ENCODE measurements around the gene HTR3A. TPM values are rescaled to one million over a fixed set of nuclear protein-coding genes. Genes with fewer than 3 reads are reported as not detected.

Gene HTR3A
- total RNA-seq, 1 experiment from 2014 or later = not detected

DNA sequence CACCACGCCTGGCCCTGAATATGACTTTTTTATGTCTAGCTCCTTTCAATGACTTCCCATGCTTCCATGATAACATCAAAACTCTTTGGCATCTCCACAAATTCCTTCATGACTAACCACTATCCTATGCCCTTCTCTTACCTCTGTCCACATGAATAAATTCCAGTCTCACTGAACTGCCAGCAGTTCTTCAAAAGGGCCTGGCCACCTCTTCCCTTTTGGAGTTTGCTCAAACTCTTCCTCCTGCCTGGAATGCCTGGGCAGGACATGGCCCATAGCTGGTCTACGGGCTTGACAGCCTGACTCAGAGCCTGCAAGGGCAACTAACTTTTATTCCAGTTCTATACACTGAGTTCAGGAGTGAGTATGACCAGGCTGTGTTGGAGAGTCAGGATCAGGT lies 42.8 kb downstream of the HTR3A start:
- no peak for DNase-seq (ENCODE audit: low spot score)

DNA sequence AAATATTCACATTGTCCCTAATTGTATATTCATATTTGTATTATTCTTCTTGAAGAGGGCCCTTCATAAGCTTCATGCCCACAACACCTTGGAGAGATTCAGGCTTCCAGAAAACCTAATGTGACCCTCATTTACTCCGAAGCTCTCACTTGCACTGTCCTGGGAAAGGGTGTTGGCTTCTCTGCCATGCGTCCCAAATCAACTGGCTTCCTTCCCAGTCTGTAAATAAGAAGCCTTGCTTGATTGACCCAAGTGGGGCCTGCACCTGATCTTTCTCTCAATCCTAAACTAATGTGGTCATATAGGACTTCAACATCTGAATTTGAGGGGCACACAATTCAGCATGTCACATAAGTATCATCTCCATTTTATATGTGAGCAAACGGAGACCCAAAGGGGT lies 44.1 kb downstream of the HTR3A start:
- no peak for DNase-seq (ENCODE audit: low spot score)

DNA sequence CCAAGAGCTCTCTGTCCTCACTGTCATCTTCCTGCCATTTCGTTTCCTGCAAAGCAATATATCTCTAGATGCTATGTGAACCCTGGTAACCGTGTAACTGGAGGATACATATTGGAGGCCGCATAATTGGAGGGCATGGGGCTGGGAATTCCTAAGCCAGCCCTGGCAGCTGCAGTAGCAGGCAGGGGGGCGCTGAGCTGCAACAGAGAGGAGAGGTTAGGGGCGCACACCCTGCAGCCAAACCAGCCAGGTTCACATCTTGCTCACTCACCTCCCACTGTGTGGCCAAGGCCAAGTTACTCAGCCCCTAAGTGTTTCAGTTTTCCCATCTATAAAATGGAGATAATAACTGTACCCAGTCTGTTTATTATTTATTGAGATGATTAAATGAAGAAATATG lies 44.7 kb downstream of the HTR3A start:
- DNase-seq (ENCODE audit: low spot score) = no peak

DNA sequence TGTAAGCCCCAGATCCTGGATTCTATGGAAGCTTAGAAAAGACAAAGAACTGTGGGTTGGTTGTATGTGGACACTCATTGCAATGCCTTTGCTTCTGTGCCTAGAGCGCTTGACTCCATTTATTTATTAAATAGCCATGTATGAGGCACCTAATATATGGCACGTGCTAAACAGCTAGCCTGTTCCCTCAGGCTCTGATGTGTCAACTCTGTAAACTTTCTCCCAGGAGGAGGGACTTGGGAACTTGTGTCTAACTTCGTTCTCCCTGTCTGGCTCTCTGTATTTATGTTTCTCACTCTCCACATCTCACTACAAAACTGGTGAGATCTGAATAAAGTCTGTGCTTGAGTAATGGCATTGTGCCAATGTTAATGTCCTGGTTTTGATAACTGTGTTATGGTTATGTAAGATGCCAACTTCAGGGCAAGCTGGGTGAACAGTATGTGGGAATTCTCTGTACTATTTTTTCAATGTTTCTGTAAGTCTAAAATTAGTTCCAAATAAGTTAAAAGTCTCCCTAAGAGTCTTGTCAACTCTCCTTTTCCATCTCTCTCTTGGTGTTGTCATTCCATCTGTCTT lies 50.5 kb downstream of the HTR3A start:
- no peak for DNase-seq (ENCODE audit: low spot score)

DNA sequence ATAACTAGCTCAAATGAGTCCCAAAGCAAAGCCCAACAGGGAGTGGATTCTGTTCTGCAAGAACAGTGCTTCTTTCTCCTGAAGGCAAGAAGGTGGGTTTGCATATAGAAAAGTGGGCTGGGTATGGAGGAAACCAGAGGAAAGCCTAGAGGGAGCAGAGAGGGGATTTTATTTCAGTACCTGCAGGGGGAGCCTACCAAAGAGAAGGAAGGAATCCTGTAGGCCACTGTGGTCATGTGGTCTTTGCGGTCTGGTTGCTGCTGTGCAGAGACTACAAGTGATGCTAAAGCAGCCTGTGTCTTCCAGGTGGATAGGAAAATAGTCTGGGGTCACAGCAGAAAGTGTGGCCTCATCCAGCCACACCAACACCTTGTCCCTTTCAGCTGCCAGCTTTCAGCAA lies 51.4 kb downstream of the HTR3A start:
- DNase-seq (ENCODE audit: low spot score) = peak; percentile 47

DNA sequence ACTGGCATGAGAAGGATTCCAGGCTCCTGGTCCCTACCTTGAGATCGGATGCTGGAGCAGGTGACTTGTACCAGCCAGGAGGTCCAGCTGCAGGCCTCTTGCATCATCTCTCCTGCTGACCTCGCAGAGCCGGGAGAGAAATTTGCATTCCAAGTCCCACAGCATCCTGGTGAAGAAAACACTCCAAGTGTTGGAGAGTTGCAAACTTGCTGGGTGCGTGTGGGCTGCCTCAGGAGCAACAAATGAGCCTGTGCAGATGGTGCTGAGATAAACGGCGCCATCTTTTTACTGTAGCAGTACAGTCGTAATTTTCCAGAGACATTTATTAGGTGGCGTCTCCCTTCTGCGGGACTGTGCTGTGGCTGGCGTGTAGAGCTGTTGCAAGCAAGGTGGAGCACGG lies 52.5 kb downstream of the HTR3A start:
- no peak for DNase-seq (ENCODE audit: low spot score)

DNA sequence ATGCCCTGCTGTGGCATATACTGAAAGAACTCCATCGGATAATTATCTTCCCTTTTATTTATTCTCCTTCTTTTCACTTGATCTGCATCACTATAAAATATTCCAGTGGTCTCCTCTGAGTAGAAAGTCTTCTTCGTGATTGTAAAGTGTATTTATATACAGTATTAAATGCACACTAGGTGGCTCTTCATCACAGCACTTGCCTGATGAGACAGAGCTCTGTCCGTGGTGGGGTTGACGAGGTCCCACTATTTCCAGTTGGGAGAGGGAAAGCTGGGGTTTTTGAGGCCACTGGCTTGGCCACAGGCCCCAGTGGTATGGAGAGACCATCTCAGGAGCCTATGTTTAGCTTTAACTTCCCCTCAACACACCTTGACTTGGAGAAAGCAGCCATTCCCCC lies 53.0 kb downstream of the HTR3A start:
- no peak for DNase-seq (ENCODE audit: low spot score)

DNA sequence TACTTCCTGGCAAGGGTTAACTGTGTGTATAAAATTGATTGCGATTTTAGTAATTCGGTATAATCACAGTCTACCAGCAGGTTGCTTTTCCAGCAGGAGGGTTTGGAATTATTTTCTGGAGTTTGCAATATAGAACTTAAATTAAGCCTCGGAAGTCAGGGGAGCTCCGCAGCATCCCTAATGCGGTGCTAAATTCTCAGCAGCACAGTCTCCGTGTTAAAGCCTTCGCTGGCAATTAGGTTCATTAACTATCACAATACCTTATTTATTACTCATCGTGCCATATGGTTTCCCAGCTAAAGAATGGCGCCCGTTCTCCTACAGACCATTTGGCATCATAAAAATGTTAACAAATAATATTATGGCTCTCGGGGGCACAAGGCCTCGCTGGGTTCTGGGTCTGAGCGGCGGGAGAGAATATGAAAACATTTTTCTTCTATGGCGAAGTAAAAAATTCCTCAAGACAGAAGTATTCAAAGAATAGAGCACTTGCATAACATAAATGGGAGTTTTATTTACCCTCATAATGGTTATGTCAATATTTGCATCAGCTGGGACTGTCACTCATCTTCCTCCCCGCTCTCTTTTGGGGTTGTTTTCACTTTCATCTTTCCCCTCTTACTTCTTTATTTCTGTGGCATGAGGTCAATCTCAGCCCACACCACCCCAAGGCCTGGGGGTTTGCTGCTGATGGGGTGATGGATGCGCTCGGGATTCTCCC lies 56.5 kb downstream of the HTR3A start:
- no peak for DNase-seq (ENCODE audit: low spot score)

DNA sequence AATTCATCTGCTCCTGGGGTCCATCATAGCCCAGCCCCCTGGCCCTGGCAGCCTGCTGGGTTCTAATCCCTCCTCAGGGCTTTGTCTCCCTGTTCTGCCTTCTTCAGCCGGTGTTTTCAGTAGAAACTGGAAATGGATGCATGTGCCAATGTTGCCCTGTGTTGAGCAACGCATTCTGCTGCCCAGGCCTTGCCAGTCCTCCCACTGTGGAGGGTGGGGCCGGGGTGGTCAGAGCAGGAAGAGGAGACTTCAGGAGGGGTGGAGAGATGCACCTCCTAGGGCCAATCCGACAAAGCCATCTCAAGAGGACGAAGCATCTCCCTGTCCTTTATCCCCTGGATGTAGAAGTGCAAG lies 57.0 kb downstream of the HTR3A start:
- DNase-seq (ENCODE audit: low spot score) = no peak

DNA sequence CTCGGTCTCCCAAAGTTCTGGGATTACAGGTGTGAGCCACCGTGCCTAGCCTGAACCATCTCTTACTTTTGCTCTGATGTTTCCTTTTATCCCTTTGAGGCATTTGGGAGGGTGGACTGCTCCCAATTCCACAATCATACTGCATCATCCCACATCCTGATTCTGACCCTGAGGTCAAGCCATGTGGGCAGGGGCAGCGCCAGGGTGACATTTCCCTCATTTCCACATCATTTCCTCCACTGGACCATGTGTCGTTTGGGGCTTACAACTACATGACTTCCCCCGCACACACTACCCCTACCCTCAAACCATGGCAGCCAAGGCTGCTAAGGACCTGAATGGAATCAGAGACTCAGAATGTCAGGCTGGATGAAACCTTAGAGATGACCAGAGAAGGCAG lies 58.2 kb downstream of the HTR3A start:
- DNase-seq (ENCODE audit: low spot score) = no peak

DNA sequence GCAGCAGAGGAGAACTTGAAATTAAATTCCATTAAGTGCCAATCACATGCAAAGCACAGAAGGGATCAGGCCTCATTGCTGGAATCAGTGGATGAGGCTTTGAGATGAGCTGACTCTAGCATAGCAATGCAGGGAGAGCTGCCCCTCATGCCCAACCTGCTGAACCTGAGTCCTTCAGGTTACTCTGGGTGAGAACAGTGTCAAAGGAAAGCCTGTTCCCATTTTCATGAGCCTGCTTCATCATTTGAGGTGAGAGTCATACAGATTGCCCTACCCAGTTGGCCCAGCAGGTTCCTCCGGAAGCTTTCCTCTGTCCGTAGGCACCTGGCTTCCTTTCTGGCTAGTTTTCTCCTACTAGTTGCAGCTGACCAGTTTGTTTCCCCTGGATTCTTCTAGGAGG lies 58.7 kb downstream of the HTR3A start:
- DNase-seq (ENCODE audit: low spot score) = no peak

DNA sequence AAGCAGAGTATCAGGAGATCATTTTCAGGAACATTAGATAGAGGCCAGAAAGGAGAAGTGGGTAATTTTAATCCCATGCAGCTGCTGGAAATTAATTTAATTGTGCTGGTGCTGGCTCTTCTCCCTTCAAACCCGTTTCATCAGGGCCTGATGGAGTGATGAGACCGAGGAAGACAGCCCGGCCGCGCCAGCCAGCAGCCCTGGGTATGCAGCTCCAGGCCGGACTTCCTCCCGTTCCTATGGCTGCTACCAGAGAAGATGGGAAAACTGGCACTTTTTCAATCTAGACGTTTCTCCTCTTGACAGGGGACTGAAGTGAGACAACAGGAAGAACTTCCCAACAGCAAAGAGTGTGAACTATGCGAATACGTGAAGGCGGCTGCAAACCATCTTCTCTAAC lies 60.0 kb downstream of the HTR3A start:
- DNase-seq (ENCODE audit: low spot score) = no peak

DNA sequence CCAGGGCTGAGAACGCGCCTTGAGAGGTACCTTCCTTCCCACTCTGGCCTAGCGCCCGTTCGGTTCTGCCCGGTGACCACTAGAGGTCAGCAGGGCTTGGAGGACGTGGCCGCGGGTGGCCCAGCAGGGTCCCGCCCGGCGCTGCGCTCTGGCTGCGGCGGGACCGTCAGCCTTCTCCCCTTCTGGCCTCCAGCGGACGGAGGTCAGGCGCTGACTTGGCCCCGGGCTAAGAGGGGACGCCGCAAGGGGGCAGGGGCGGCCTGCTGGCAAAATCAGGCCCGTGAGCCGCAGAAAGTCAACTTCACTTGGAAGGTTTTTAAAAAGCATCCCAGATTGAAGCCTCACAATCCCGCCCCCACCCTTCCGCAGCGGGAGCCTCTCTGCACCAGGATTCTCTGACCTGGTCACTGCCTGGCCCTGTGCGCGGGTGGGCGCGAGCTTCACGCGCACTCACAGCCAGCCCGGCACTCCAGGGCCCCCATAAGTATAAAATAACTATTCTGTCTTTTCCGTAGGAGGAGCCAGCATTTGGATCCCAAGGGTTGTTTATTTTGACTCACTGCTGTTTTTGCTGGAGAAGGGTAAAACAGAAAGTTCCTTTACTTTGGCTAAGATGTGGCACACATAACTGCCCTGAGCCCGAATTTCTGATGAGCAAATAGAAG lies 61.4 kb downstream of the HTR3A start:
- DNase-seq (ENCODE audit: low spot score) = peak; percentile 72

DNA sequence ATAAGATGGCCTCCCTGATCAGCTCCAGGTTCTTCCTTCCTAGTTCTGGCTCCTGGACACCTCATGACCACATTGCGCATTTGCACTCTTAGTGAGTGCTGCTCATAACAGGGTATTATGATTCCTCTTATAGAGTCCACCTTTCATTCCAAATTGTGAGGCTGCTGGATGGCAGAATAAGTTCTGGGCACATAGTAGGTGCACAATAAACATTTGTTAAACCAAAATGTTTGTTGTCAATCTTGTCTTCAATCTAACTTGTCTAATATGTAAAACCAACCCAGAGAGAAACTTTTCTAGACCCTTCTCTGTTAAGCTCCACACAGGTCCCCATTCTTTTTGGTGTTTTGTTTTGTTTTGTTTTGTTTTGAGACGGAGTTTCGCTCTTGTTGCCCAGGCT lies 62.0 kb downstream of the HTR3A start:
- no peak for DNase-seq (ENCODE audit: low spot score)

DNA sequence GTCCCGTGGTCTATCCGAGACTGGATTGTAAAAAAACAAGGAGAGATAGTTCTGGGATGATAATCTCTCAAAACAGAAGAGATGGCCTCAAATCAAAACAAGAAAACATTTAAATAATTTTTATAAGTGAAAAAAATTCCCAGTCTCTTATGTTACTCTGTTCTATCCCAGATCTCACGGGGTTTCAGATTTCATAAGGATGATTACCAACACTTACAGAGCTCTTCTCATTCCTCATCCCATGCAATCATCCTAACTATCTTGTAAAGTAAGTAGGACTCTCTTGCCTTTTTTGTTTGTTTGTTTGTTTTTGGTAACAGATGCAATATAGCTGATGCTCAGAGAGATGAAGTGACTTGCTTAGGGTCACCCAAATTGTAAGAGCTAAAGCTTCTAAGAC lies 64.6 kb downstream of the HTR3A start:
- DNase-seq (ENCODE audit: low spot score) = no peak

Other genes starting within 250 kb of the HTR3A start
- gene ZW10, start 201.4 kb upstream of the HTR3A start, total RNA-seq (2014; rRNA removed; shearing (Covaris generic)) = 12.3 and 13.4 TPM in 2 replicates
- not detected in 2 replicates for gene CLDN25, start 195.3 kb upstream of the HTR3A start, total RNA-seq (2014; rRNA removed; shearing (Covaris generic))
- 27.5 and 33.9 TPM in 2 replicates for gene USP28, start 99.5 kb upstream of the HTR3A start, total RNA-seq (2014; rRNA removed; shearing (Covaris generic))
- not detected in 2 replicates for gene HTR3B, start 70.3 kb upstream of the HTR3A start, total RNA-seq (2014; rRNA removed; shearing (Covaris generic))
- gene ZBTB16, start 84.6 kb downstream of the HTR3A start, total RNA-seq (2014; rRNA removed; shearing (Covaris generic)) = not detected in 2 replicates

All from HT-29 (cell line).